ENCODE data around the gene TAOK2.

DNA sequence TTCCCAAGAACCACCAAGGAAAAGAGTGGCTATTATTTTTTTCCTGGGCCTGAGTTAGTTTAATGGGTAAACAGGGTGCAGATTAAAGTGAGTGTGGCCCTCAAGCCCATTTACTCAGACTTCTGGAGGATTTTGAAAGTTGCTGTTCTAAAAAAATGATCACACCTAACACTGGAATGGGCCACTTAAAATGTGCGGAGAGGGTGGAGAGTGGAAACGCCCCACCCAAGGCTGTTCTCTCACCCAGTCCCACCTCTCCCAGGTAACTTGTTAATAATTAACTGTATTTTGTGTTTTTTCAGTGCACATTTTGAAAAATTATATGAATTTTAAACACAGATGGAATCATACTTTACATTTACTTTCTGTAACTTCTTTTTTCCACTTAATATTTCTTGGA, 16.4 kb downstream of the TAOK2 start:
- no peak for TF ChIP-seq TAF1 (CRISPR knock-in tag; IDR thresholded peaks at IDR 0.05)
- no peak for TF ChIP-seq MYC (CRISPR knock-in tag; IDR thresholded peaks at IDR 0.05; ENCODE audit: borderline replicate concordance)
- no peak for TF ChIP-seq U2AF2 (IDR thresholded peaks at IDR 0.05; ENCODE audit: low read depth, low read length)
- TF ChIP-seq ZNF543 (CRISPR knock-in tag; IDR thresholded peaks at IDR 0.05): no peak
- no peak for TF ChIP-seq CREM (IDR thresholded peaks at IDR 0.05)
- no peak for TF ChIP-seq CREM (CRISPR knock-in tag; IDR thresholded peaks at IDR 0.05)
- TF ChIP-seq ZNF879 (CRISPR knock-in tag; IDR thresholded peaks at IDR 0.05): no peak
- TF ChIP-seq KLF12 (CRISPR knock-in tag; IDR thresholded peaks at IDR 0.05; ENCODE audit: borderline replicate concordance): no peak
- TF ChIP-seq CREB1 (IDR thresholded peaks at IDR 0.05): no peak
- TF ChIP-seq CREB1 (CRISPR knock-in tag; IDR thresholded peaks at IDR 0.05): no peak
- TF ChIP-seq ZNF274 (CRISPR knock-in tag; IDR thresholded peaks at IDR 0.05): no peak
- TF ChIP-seq, protein P1, sequence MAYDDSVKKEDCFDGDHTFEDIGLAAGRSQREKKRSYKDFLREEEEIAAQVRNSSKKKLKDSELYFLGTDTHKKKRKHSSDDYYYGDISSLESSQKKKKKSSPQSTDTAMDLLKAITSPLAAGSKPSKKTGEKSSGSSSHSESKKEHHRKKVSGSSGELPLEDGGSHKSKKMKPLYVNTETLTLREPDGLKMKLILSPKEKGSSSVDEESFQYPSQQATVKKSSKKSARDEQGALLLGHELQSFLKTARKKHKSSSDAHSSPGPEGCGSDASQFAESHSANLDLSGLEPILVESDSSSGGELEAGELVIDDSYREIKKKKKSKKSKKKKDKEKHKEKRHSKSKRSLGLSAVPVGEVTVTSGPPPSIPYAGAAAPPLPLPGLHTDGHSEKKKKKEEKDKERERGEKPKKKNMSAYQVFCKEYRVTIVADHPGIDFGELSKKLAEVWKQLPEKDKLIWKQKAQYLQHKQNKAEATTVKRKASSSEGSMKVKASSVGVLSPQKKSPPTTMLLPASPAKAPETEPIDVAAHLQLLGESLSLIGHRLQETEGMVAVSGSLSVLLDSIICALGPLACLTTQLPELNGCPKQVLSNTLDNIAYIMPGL (CRISPR knock-in tag; IDR thresholded peaks at IDR 0.05; ENCODE audit: borderline replicate concordance in 1 of 2, low read depth in 1 of 2): no peak
- no peak for TF ChIP-seq NR2C2 (CRISPR knock-in tag; IDR thresholded peaks at IDR 0.05; ENCODE audit: borderline replicate concordance)

All from HepG2 (cell line).